ENCODE measurements around the gene SLC25A25. TPM values are rescaled to one million over a fixed set of nuclear protein-coding genes. Genes with fewer than 3 reads are reported as not detected.
A peak's percentile ranks its signal among the peaks of the same experiment; 100 is the strongest.

The SLC25A25 gene
- total and polyA plus RNA-seq, 2 donors (not counting 3 experiments of a cell fraction or from before 2014, with no cell fraction given) = 18.1 to 20.2 TPM

DNA sequence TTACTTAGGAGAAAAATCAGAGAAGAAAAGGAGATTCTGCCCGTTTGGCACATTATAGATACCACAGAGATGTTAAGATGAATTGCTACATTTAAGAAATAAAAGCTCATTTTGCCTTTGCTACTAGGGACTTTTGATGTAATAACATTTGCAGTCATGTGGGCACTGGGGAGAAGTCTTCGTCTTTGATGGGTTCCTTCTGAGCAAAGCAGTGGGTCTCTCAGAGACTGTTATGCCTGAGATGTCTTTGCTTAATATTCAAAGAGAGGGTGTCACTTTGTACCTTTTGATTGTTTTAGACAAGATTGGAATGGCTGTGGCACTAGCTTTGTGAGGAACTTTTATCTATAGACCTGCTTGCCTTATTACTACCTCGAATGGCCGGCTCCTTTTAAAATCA, 25.0 kb downstream of the SLC25A25 start:
- Histone ChIP-seq H3K27ac (ENCODE audit: insufficient read depth, low read depth, low read length) (peak overlapping the region; percentile 93), H2AFZ (ENCODE audit: low read depth, low read length) (no peak overlapping the region), H3K4me2 (ENCODE audit: insufficient read depth, low read length) (no peak overlapping the region), H3K4me1 (ENCODE audit: control insufficient read depth, extremely low read depth, insufficient read depth, low read length) (peaks cover 31% of the 10 kb centered on the region), H3K79me2 (ENCODE audit: control insufficient read depth, insufficient read depth, low read length) (peaks cover 38% of the 10 kb centered on the region), H3K9me1 (replicated peaks; ENCODE audit: control insufficient read depth, extremely low read depth, insufficient read depth, low read length) (no peaks in the 10 kb centered on the region), H3K36me3 (ENCODE audit: control insufficient read depth in 2 of 2, extremely low read depth in 1 of 2, insufficient read depth in 2 of 2, low read length in 2 of 2) (no peaks in the 10 kb centered on the region), H3K4me3 (replicated peaks in 1 of 3; ENCODE audit: insufficient read depth in 1 of 3, low read depth in 1 of 3, low read length in 3 of 3) (no peak overlapping the region), H3K27me3 (ENCODE audit: control insufficient read depth in 2 of 2, insufficient read depth in 2 of 2, low read length in 2 of 2) (no peaks in the 10 kb centered on the region), H4K20me1 (replicated peaks; ENCODE audit: control insufficient read depth, extremely low read depth, insufficient read depth, low read length) (no peaks in the 10 kb centered on the region), H3K9me3 (replicated peaks; ENCODE audit: control insufficient read depth, insufficient read depth, low read length) (no peaks in the 10 kb centered on the region), H3K9ac (replicated peaks; ENCODE audit: extremely low read depth, insufficient read depth, low read length) (no peak overlapping the region)
- BruUV-seq (replicated peaks) = no TSS peak
- DNase-seq (ENCODE audit: low read depth, low spot score) (peak; percentile 17), FAIRE-seq (no peak)
- CTCF ChIA-PET = interaction anchor here (0.7 to 4.9 kb wide), 11 partner anchors 8 to 150 kb away, joined by 3 to 55 read pairs (median 3); partner anchors contain the start of genes NAIF1 and SLC25A25
- dilution Hi-C loops (cut with MboI; ENCODE audit: extremely low pct_ligation_motif_present, low sequenced_read_pairs) = no loop called here
- TF ChIP-seq EZH2 (IDR thresholded peaks at IDR 0.05; ENCODE audit: borderline replicate concordance, low read depth, low read length, severe bottlenecking) = no peak
- no peak for TF ChIP-seq MYC (IDR thresholded peaks at IDR 0.05; ENCODE audit: low read depth, low read length)
- no peak for TF ChIP-seq POLR2AphosphoS5 (IDR thresholded peaks at IDR 0.05; ENCODE audit: insufficient read depth, low read depth, low read length)
- no peak for TF ChIP-seq CTCF (IDR thresholded peaks at IDR 0.05; ENCODE audit: extremely low read depth in 1 of 2, insufficient read depth in 1 of 2, low read depth in 1 of 2, low read length in 2 of 2)
- intact Hi-C loops (cut with micrococcal nuclease) = no loop called here
- POLR2A ChIA-PET = no interaction called here

Measured in endothelial cell of umbilical vein (primary cell).